ENCODE results near the gene MRS2. TPM values are rescaled to one million over a fixed set of nuclear protein-coding genes. Genes with fewer than 3 reads are reported as not detected.
"Not testable (repeated sequence)": the region's sequence is repeated elsewhere in the genome, so short reads cannot be mapped to it uniquely, and the experiment has no call there.

Gene MRS2
- total and polyA plus RNA-seq, 8 donors, result 8.4 to 45.2 (median 25.9) TPM

- H3K9me3 ChIP-seq, result peaks cover 0 to 7% (median 0%) of the 10 kb centered on the region in 4 donors
- no peak overlapping the region for H3K4me3 ChIP-seq
- DNase-seq, result no peak
- TF ChIP-seq, protein P1, sequence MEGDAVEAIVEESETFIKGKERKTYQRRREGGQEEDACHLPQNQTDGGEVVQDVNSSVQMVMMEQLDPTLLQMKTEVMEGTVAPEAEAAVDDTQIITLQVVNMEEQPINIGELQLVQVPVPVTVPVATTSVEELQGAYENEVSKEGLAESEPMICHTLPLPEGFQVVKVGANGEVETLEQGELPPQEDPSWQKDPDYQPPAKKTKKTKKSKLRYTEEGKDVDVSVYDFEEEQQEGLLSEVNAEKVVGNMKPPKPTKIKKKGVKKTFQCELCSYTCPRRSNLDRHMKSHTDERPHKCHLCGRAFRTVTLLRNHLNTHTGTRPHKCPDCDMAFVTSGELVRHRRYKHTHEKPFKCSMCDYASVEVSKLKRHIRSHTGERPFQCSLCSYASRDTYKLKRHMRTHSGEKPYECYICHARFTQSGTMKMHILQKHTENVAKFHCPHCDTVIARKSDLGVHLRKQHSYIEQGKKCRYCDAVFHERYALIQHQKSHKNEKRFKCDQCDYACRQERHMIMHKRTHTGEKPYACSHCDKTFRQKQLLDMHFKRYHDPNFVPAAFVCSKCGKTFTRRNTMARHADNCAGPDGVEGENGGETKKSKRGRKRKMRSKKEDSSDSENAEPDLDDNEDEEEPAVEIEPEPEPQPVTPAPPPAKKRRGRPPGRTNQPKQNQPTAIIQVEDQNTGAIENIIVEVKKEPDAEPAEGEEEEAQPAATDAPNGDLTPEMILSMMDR (IDR thresholded peaks at IDR 0.05), result no peak
- TF ChIP-seq POLR2A (IDR thresholded peaks at IDR 0.05), result no peak
- TF ChIP-seq POLR2AphosphoS5 (IDR thresholded peaks at IDR 0.05), result no peak
- no peak for TF ChIP-seq EP300 (IDR thresholded peaks at IDR 0.05)
- H3K27me3 ChIP-seq, result peaks cover 0 to 24% (median 3%) of the 10 kb centered on the region in 3 donors
- H3K36me3 ChIP-seq, result no peaks in the 10 kb centered on the region
- no peaks in the 10 kb centered on the region for H3K4me1 ChIP-seq
- intact Hi-C loops (cut with DNase I; ENCODE audit: low total_unique reads), result loop anchor here (5.0 kb wide), 1 partner anchor 107 kb away; no protein-coding TSS in a partner anchor
- H3K27ac ChIP-seq, result no peak overlapping the region
- WGBS, 5 donors, result 84 to 95% (median 93%) methylated on average over 2 of the region's 2 CpGs
Observed at GRCh38 chr6:24394061-24394779, 8.5 kb upstream of the MRS2 start.

DNA sequence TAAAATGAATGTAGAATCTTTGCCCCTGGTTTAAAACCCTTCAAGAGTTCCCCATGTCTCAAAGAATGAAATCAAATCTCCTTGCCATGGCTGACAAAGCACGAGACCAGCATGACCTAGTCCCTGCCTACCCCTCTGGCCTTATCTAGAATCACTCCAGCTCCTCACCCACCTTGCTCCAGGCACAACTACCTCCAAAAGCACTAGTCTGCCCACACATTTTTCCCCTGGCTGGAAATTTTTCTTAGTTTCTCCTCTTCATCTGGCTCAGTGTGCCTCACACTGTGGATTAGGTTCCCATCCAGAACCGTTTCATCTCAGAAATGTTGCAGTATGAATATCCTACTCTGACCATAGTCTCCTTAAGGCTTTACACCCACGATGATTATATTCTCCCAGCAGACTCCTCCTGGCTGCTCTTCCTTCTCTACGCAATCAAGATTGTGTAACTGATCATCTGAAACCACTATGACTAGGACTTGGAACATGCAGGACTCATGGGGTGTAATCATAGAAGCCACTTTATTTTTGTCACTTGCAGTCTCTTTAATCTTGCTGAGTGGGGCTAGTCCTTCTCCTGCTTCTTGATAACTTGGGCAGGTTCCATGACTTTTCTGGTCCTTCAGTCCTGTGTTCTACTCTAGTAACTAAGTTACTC lies 7.8 kb upstream of the MRS2 start:
- WGBS, 5 donors, result 70 to 92% (median 85%) methylated on average over 4 of the region's 4 CpGs
- peaks cover 0 to 28% (median 3%) of the 10 kb centered on the region in 3 donors for H3K27me3 ChIP-seq
- no peaks in the 10 kb centered on the region for H3K4me1 ChIP-seq
- no peaks in the 10 kb centered on the region for H3K36me3 ChIP-seq
- TF ChIP-seq POLR2AphosphoS5 (IDR thresholded peaks at IDR 0.05) (no peak), POLR2A (IDR thresholded peaks at IDR 0.05) (no peak), EP300 (IDR thresholded peaks at IDR 0.05) (no peak)
- TF ChIP-seq, protein P1 (IDR thresholded peaks at IDR 0.05), result no peak
- intact Hi-C loops (cut with DNase I; ENCODE audit: low total_unique reads), result loop anchor here (5.0 kb wide), 1 partner anchor 108 kb away; no protein-coding TSS in a partner anchor
- H3K9me3 ChIP-seq, result peaks cover 0 to 7% (median 0%) of the 10 kb centered on the region in 4 donors
- H3K27ac ChIP-seq, result no peak overlapping the region
- no peak overlapping the region for H3K4me3 ChIP-seq
- DNase-seq, result no peak

DNA sequence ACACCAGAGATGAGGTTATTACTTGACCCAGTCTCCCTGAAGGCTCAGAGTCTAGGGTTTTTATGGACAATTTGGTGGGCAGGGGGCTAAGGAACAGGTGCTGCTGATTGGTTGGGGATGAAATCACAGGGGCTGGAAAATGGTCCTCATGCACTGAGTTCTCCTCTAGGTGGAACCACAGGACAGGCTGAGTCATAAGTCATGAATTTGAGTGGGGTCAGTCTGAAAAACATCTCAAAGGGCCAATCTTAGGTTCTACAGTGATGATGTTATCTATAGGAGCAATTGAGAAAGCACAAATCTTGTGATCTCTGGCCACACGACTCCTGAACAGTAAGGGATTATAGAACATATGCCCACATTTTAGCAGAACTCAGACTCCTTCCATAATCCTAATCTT lies 5.9 kb upstream of the MRS2 start:
- TF ChIP-seq, protein P1 (IDR thresholded peaks at IDR 0.05), result no peak
- no peak for TF ChIP-seq POLR2A (IDR thresholded peaks at IDR 0.05)
- 74 to 97% (median 92%) methylated on average over 1 of the region's 1 CpG for WGBS, 5 donors
- peaks cover 0 to under 1% (median 0%) of the 10 kb centered on the region in 4 donors for H3K4me1 ChIP-seq
- intact Hi-C loops (cut with DNase I; ENCODE audit: low total_unique reads), result no loop called here
- H3K27ac ChIP-seq, result no peak overlapping the region
- no peaks in the 10 kb centered on the region for H3K36me3 ChIP-seq
- peaks cover 0 to 28% (median 3%) of the 10 kb centered on the region in 3 donors for H3K27me3 ChIP-seq
- peaks cover 0 to 7% (median 0%) of the 10 kb centered on the region in 4 donors for H3K9me3 ChIP-seq
- no peak for DNase-seq
- no peak overlapping the region for H3K4me3 ChIP-seq

- no peaks in the 10 kb centered on the region for H3K36me3 ChIP-seq
- no peak overlapping the region for H3K27ac ChIP-seq
- peaks cover 0 to 28% (median 3%) of the 10 kb centered on the region in 3 donors for H3K27me3 ChIP-seq
- no peak overlapping the region for H3K4me3 ChIP-seq
- no peak for DNase-seq
- peaks cover 0 to 7% (median 0%) of the 10 kb centered on the region in 4 donors for H3K9me3 ChIP-seq
- peaks cover 0 to 8% (median 5%) of the 10 kb centered on the region in 4 donors for H3K4me1 ChIP-seq
- intact Hi-C loops (cut with DNase I; ENCODE audit: low total_unique reads), result no loop called here
- 64 to 84% (median 65%) methylated on average over 1 of the region's 1 CpG for WGBS, 5 donors
- no peak for TF ChIP-seq POLR2AphosphoS5 (IDR thresholded peaks at IDR 0.05)
Observed at GRCh38 chr6:24397631-24398030, 5.1 kb upstream of the MRS2 start.

DNA sequence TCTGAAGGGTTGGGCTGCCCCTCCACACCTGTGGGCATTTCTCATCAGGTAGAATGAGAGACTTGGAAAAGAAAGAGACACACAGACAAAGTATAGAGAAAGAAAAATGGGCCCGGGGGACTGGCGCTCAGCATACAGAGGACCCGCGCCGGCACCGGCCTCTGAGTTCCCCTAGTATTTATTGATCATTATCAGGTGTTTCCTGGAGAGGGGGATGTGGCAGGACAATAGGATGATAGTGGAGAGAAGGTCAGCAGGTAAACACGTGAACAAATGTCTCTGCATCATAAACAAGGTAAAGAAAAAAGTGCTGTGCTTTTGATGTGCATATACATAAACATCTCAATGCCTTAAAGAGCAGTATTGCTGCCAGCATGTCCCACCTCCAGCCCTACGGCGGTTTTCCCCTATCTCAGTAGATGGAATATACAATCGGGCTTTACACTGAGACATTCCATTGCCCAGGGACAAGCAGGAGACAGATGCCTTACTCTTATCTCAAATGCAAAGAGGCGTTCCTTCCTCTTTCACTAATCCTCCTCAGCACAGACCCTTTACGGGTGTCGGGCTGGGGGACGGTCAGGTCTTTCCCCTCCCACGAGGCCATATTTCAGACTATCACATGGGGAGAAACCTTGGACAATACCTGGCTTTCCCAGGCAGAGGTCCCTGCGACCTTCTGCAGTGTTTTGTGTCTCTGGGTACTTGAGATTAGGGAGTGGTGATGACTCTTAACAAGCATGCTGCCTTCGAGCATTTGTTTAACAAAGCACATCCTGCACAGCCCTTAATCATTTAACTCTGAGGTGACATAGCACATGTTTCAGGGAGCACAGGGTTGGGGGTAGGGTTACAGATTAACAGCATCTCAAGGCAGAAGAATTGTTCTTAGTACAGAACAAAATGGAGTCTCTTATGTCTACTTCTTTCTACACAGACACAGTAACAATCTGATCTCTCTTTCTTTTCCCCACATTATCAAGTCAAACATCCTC lies 2.4 kb upstream of the MRS2 start:
- intact Hi-C loops (cut with DNase I; ENCODE audit: low total_unique reads); H3K9me3 ChIP-seq; DNase-seq; H3K36me3 ChIP-seq; H3K27ac ChIP-seq; H3K4me3 ChIP-seq: not testable (repeated sequence)
- Histone ChIP-seq H3K27me3 (peaks cover 0 to 28% (median 3%) of the 10 kb centered on the region in 3 donors), H3K4me1 (peaks cover 0 to 29% (median 25%) of the 10 kb centered on the region in 4 donors)
- 15 to 23% (median 19%) methylated on average over 17 of the region's 17 CpGs for WGBS, 5 donors
